ENCODE measurements around the gene XPNPEP2. TPM values are rescaled to one million over a fixed set of nuclear protein-coding genes. Genes with fewer than 3 reads are reported as not detected.

The XPNPEP2 gene
- total and polyA plus RNA-seq, 4 donors = 0.19 to 23.0 (median 4.9) TPM

DNA sequence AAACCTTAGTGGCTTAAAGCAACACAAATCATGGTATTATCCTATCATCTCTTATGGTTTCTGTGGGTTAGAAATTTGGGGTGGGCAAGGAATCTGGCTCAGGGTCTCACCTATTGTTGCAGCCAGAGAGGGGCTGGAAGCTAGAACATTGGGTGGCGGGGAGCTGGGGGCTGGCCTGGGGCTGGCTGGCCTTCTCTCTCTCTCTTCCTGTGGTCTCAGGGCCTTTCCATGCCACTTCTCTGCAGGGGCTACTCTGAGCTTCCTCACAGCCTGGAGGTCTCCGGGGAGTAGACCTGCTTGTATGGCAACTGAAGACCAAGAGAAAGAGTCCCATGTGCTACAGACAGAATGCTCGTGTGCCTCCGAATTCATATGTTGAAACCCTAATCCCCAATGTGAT lies 10.7 kb upstream of the XPNPEP2 start:
- no peaks in the 10 kb centered on the region for H3K27me3 ChIP-seq (ENCODE audit: control insufficient read depth in 4 of 4, insufficient read depth in 4 of 4, low read length in 3 of 4)
- H3K9me3 ChIP-seq (ENCODE audit: control insufficient read depth in 4 of 4, low read length in 3 of 4) = no peaks in the 10 kb centered on the region
- DNase-seq (ENCODE audit: low spot score) = no peak
- no peaks in the 10 kb centered on the region for H3K4me1 ChIP-seq (ENCODE audit: control insufficient read depth in 4 of 4, insufficient read depth in 4 of 4, low read length in 3 of 4)
- H3K4me3 ChIP-seq (ENCODE audit: low read depth in 1 of 3, low read length in 3 of 3) = no peak overlapping the region
- no peak for TF ChIP-seq YY1 (IDR thresholded peaks at IDR 0.05)
- no peak for TF ChIP-seq RAD21 (IDR thresholded peaks at IDR 0.05)
- no peak for TF ChIP-seq HNF4G (IDR thresholded peaks at IDR 0.05)
- TF ChIP-seq, protein P1, sequence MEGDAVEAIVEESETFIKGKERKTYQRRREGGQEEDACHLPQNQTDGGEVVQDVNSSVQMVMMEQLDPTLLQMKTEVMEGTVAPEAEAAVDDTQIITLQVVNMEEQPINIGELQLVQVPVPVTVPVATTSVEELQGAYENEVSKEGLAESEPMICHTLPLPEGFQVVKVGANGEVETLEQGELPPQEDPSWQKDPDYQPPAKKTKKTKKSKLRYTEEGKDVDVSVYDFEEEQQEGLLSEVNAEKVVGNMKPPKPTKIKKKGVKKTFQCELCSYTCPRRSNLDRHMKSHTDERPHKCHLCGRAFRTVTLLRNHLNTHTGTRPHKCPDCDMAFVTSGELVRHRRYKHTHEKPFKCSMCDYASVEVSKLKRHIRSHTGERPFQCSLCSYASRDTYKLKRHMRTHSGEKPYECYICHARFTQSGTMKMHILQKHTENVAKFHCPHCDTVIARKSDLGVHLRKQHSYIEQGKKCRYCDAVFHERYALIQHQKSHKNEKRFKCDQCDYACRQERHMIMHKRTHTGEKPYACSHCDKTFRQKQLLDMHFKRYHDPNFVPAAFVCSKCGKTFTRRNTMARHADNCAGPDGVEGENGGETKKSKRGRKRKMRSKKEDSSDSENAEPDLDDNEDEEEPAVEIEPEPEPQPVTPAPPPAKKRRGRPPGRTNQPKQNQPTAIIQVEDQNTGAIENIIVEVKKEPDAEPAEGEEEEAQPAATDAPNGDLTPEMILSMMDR (IDR thresholded peaks at IDR 0.05; ENCODE audit: low read depth, low read length, missing input control) = no peak
- TF ChIP-seq, protein P2, sequence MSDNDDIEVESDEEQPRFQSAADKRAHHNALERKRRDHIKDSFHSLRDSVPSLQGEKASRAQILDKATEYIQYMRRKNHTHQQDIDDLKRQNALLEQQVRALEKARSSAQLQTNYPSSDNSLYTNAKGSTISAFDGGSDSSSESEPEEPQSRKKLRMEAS (IDR thresholded peaks at IDR 0.05) = no peak
- TF ChIP-seq, protein P3, sequence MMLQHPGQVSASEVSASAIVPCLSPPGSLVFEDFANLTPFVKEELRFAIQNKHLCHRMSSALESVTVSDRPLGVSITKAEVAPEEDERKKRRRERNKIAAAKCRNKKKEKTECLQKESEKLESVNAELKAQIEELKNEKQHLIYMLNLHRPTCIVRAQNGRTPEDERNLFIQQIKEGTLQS (IDR thresholded peaks at IDR 0.05) = no peak
- TF ChIP-seq GABPA (IDR thresholded peaks at IDR 0.05 in 1 of 2, conservative IDR thresholded peaks at IDR 0.05 in 1 of 2) = no peak
- TF ChIP-seq HNF4A (conservative IDR thresholded peaks at IDR 0.05) = no peak
- TF ChIP-seq FOXA1 (IDR thresholded peaks at IDR 0.05) = no peak
- no peak for TF ChIP-seq RXRA (IDR thresholded peaks at IDR 0.05)
- TF ChIP-seq FOXA2 (IDR thresholded peaks at IDR 0.05) = no peak
- no peak for TF ChIP-seq JUND (IDR thresholded peaks at IDR 0.05)
- no peak for TF ChIP-seq NR2F2 (IDR thresholded peaks at IDR 0.05)
- TF ChIP-seq, protein P4, sequence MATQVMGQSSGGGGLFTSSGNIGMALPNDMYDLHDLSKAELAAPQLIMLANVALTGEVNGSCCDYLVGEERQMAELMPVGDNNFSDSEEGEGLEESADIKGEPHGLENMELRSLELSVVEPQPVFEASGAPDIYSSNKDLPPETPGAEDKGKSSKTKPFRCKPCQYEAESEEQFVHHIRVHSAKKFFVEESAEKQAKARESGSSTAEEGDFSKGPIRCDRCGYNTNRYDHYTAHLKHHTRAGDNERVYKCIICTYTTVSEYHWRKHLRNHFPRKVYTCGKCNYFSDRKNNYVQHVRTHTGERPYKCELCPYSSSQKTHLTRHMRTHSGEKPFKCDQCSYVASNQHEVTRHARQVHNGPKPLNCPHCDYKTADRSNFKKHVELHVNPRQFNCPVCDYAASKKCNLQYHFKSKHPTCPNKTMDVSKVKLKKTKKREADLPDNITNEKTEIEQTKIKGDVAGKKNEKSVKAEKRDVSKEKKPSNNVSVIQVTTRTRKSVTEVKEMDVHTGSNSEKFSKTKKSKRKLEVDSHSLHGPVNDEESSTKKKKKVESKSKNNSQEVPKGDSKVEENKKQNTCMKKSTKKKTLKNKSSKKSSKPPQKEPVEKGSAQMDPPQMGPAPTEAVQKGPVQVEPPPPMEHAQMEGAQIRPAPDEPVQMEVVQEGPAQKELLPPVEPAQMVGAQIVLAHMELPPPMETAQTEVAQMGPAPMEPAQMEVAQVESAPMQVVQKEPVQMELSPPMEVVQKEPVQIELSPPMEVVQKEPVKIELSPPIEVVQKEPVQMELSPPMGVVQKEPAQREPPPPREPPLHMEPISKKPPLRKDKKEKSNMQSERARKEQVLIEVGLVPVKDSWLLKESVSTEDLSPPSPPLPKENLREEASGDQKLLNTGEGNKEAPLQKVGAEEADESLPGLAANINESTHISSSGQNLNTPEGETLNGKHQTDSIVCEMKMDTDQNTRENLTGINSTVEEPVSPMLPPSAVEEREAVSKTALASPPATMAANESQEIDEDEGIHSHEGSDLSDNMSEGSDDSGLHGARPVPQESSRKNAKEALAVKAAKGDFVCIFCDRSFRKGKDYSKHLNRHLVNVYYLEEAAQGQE (IDR thresholded peaks at IDR 0.05) = no peak
- TF ChIP-seq TAF1 (conservative IDR thresholded peaks at IDR 0.05) = no peak
- no peak for TF ChIP-seq SP1 (IDR thresholded peaks at IDR 0.05)
- TF ChIP-seq, protein P5, sequence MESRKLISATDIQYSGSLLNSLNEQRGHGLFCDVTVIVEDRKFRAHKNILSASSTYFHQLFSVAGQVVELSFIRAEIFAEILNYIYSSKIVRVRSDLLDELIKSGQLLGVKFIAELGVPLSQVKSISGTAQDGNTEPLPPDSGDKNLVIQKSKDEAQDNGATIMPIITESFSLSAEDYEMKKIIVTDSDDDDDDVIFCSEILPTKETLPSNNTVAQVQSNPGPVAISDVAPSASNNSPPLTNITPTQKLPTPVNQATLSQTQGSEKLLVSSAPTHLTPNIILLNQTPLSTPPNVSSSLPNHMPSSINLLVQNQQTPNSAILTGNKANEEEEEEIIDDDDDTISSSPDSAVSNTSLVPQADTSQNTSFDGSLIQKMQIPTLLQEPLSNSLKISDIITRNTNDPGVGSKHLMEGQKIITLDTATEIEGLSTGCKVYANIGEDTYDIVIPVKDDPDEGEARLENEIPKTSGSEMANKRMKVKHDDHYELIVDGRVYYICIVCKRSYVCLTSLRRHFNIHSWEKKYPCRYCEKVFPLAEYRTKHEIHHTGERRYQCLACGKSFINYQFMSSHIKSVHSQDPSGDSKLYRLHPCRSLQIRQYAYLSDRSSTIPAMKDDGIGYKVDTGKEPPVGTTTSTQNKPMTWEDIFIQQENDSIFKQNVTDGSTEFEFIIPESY (IDR thresholded peaks at IDR 0.05) = no peak
- no peak for TF ChIP-seq EGR1 (IDR thresholded peaks at IDR 0.05; ENCODE audit: low read depth in 2 of 2)
- no peak overlapping the region for H3K9ac ChIP-seq (ENCODE audit: low read depth in 1 of 2, low read length in 2 of 2)
- H3K27ac ChIP-seq (ENCODE audit: low read depth in 1 of 2, low read length in 2 of 2) = no peak overlapping the region
- WGBS = 91% methylated on average over 4 of the region's 4 CpGs
- no peaks in the 10 kb centered on the region for H3K36me3 ChIP-seq (ENCODE audit: control insufficient read depth in 4 of 4, insufficient read depth in 3 of 4, low read depth in 1 of 4, low read length in 3 of 4)

Data from liver (tissue), 9 donors.